Lower leg skin (tissue), 3 donors: Measurements from ENCODE around the gene IQCH.

Source experiments
- CTCF ChIP-seq, 3 donors: fragments of 450-650 bp; IDR thresholded peaks; one replicate each; pipeline ENCODE4 v1.5.1; 2016; ENCODE audit warnings: antibody characterized with exemption in 3 of 3, mild to moderate bottlenecking in 3 of 3, moderate library complexity in 2 of 3
- POLR2A ChIP-seq, 2 donors: fragments of 450-650 bp; IDR thresholded peaks; one replicate each; pipeline ENCODE4 v1.6.1; 2016 to 2017; ENCODE audit warnings: antibody characterized with exemption in 2 of 2, mild to moderate bottlenecking in 1 of 2, moderate library complexity in 1 of 2

- TF ChIP-seq CTCF (IDR thresholded peaks at IDR 0.05): no peak
- no peak for TF ChIP-seq POLR2A (IDR thresholded peaks at IDR 0.05)
These were observed 103.8 kb downstream of the IQCH start for GRCh38 chr15:67358391-67358790.
